BE2C (cell line): ENCODE measurements around the gene GABARAP.

Experiments
- DNase-seq: peaks from one replicate; pipeline ENCODE4 v3.0.0-alpha.2; 2020
- H3K27me3 ChIP-seq: fragments of 250-450 bp; sonication (Bioruptor Pico); 2 replicates; pipeline ENCODE4 v1.5.1; 2020; ENCODE audit warnings: mild to moderate bottlenecking
- H3K36me3 ChIP-seq: fragments of 250-450 bp; sonication (Bioruptor Pico); 2 replicates; pipeline ENCODE4 v1.5.1; 2020; ENCODE audit warnings: mild to moderate bottlenecking
- H3K4me1 ChIP-seq: fragments of 250-450 bp; sonication (Bioruptor Pico); 2 replicates; pipeline ENCODE4 v1.5.1; 2020
- H3K4me3 ChIP-seq: 2 replicates; pipeline ENCODE4 v1.5.1; 2011; ENCODE audit warnings: low read depth, low read length
- H3K9me3 ChIP-seq: fragments of 250-450 bp; sonication (Bioruptor Pico); 2 replicates; pipeline ENCODE4 v1.5.1; 2020
- TF ChIP-seq, protein P1 (sequence below): IDR thresholded peaks from 2 replicates; pipeline ENCODE4 v1.5.1; 2012; ENCODE audit warnings: mild to moderate bottlenecking, low read depth, low read length

The GABARAP gene

DNA sequence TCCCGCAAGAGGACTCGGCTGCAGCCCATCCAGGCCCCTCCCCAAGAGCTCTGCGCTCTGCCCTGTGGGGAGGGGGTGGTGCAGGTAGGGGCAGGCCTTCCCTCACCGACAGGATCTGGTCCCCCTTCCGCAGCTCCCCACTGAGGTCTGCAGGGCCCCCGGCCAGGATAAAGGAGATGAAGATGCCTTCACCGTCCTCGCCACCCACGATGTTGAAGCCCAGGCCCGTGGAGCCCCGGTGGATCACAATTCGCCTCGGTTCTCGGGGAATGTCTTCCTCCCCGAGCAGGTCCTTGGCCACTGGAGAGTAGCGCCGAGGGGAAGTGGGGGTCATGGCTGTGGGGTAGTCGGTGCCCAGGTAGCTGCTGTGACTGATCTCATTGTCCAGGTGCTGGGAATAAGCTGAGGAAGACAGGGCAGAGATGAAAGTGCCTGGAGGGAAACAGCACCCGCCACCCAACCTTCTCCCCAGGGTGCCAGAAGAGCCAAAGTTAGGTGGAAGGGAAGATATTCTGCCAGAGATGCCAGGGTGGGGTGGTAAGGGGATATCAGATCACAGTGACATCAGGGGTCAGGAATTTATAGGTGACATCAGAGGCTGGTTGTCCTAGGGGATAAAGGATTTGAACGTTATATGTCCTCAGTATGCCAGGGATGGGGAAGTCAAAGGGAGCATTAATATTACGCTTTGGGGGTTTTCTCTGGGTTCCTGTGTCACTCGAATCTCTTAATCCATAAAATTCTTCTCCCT is 45.4 kb downstream of the GABARAP start:
- no peak for DNase-seq
- TF ChIP-seq, protein P1, sequence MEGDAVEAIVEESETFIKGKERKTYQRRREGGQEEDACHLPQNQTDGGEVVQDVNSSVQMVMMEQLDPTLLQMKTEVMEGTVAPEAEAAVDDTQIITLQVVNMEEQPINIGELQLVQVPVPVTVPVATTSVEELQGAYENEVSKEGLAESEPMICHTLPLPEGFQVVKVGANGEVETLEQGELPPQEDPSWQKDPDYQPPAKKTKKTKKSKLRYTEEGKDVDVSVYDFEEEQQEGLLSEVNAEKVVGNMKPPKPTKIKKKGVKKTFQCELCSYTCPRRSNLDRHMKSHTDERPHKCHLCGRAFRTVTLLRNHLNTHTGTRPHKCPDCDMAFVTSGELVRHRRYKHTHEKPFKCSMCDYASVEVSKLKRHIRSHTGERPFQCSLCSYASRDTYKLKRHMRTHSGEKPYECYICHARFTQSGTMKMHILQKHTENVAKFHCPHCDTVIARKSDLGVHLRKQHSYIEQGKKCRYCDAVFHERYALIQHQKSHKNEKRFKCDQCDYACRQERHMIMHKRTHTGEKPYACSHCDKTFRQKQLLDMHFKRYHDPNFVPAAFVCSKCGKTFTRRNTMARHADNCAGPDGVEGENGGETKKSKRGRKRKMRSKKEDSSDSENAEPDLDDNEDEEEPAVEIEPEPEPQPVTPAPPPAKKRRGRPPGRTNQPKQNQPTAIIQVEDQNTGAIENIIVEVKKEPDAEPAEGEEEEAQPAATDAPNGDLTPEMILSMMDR, result no peak
- H3K36me3 ChIP-seq, result no peaks in the 10 kb centered on the region

DNA sequence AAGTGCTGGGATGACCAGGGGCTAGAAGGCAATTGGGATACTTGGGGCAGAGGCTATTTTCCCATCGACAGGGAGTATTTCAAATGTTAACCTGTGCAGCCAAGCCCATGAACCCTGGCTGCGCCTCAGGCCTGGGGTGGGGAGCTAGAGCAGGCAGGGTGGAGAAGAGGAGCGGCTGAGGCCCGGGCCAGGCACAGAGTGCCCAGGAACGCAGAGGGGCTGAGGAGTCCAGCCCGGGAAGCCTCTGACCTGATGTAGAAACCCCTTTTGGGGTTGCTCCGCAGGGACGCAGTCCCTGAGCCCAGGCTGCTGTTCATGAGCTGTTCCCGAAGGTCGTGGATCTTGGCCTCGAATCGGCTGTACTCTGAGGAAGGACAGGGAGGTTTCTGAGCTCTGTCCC is 46.3 kb downstream of the GABARAP start:
- Histone ChIP-seq H3K27me3 (no peaks in the 10 kb centered on the region), H3K9me3 (no peaks in the 10 kb centered on the region), H3K4me1 (no peaks in the 10 kb centered on the region), H3K36me3 (no peaks in the 10 kb centered on the region), H3K4me3 (no peak overlapping the region)
- DNase-seq, result no peak
- TF ChIP-seq, protein P1, result no peak

More for the DNA sequence above, 45.4 kb downstream of the GABARAP start:
- Histone ChIP-seq H3K4me3 (no peak overlapping the region), H3K4me1 (no peaks in the 10 kb centered on the region), H3K9me3 (no peaks in the 10 kb centered on the region), H3K27me3 (no peaks in the 10 kb centered on the region)

DNA sequence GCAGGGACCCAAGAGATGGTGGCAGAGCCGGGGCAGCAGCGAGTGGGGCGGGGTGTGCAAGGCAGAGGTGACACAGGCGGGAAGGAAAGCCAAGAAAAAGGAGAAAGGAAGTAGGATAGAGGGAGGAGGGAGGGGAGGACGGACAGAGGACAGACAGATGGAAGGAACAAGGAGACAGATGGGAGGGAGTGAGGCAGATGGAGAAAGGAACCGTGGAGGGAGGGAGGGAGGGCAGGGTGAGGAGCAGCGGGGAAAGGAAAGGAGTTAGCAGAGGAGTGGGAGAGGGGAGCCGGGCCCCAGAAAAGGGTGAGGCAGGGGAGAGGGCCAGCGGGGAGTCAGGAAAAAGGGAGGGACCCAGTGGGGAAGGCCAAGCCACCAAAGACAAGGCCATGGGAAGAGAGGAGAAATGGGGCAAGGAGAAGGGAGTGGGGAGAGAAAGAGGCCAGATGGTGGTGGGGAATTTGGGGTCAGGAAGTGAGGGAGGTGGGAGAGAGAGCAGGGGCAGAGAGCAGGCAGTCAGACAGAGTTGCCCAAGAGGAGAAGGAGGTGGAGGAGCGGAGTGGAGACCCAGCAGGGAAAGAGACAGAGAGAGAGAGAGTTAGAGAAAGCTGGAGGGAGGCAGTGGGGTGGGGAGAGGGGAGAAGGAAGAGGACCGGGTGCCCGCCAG is 49.8 kb downstream of the GABARAP start:
- DNase-seq, result no peak
- TF ChIP-seq, protein P1, result no peak
- H3K9me3 ChIP-seq, result no peaks in the 10 kb centered on the region
- no peaks in the 10 kb centered on the region for H3K27me3 ChIP-seq
- H3K4me3 ChIP-seq, result no peak overlapping the region
- no peaks in the 10 kb centered on the region for H3K36me3 ChIP-seq
- H3K4me1 ChIP-seq, result no peaks in the 10 kb centered on the region

DNA sequence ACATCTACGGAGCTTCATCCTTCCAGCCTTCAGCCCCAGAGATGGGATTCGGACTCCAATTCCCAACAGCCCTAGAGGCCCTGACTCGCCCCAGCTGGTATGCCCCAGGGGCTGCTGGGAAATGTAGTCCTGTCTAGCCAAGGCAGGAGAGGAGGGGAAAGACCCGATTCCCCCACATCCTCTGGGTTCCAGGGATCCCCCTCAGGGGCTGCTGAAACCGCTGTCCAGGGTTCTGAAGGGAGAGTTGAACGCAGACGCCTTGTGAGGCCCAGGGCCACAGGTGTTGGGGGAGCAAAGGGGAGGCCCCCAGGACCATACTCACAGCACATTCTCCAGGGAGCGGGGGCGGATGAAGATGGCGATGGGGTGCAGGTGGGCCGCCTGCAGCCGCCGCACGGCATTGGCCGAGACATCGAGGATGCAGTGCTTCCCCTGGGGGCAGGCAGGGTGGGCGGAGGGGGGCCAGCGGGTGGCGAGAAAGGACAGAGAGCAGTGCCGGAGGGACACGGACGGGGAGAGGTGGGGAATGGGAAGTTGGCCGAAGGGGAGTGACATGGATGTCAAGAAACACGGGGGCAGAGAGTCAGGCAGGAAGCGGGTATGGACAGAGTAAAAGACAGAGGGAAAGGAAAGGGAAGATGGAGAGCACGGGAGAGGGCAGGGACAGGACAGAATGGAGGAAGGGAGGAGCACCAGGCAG is 50.5 kb downstream of the GABARAP start:
- peak; percentile 66 for DNase-seq
- TF ChIP-seq, protein P1, result no peak
- Histone ChIP-seq H3K4me1 (no peaks in the 10 kb centered on the region), H3K27me3 (no peaks in the 10 kb centered on the region), H3K36me3 (no peaks in the 10 kb centered on the region), H3K9me3 (no peaks in the 10 kb centered on the region), H3K4me3 (no peak overlapping the region)

DNA sequence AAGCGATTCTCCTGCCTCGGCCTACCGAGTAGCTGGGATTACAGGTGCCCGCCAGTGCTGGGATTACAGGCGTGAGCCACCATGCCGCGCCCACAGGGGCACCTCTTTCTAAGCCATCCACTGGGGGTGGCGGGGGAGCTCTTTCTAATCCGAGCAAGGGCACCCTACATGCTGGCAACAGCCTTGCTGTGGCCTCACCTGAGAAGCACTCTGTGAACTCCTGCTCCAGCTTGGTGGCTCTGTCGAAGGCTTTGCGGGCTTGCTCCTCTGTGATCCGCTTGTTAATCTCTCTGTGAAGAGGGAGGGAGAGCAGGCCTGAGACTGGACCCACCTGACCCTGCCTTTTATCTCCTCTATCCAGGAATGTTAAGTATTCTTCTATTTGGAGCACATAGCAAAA is 51.2 kb downstream of the GABARAP start:
- H3K4me3 ChIP-seq, result no peak overlapping the region
- H3K9me3 ChIP-seq, result no peaks in the 10 kb centered on the region
- DNase-seq, result no peak
- no peaks in the 10 kb centered on the region for H3K27me3 ChIP-seq
- TF ChIP-seq, protein P1, result no peak
- no peaks in the 10 kb centered on the region for H3K36me3 ChIP-seq
- no peaks in the 10 kb centered on the region for H3K4me1 ChIP-seq
